Measurements from ENCODE around the gene SLC51B. TPM values are rescaled to one million over a fixed set of nuclear protein-coding genes. Genes with fewer than 3 reads are reported as not detected.

The SLC51B gene
- total RNA-seq, 1 donor from 2014 or later, result not detected

- H3K4me3 Mint-ChIP-seq (ENCODE audit: unreplicated experiment), result no peak overlapping the region
- H3K36me3 Mint-ChIP-seq (ENCODE audit: unreplicated experiment), result no peaks in the 10 kb centered on the region
- TF ChIP-seq, protein P1, sequence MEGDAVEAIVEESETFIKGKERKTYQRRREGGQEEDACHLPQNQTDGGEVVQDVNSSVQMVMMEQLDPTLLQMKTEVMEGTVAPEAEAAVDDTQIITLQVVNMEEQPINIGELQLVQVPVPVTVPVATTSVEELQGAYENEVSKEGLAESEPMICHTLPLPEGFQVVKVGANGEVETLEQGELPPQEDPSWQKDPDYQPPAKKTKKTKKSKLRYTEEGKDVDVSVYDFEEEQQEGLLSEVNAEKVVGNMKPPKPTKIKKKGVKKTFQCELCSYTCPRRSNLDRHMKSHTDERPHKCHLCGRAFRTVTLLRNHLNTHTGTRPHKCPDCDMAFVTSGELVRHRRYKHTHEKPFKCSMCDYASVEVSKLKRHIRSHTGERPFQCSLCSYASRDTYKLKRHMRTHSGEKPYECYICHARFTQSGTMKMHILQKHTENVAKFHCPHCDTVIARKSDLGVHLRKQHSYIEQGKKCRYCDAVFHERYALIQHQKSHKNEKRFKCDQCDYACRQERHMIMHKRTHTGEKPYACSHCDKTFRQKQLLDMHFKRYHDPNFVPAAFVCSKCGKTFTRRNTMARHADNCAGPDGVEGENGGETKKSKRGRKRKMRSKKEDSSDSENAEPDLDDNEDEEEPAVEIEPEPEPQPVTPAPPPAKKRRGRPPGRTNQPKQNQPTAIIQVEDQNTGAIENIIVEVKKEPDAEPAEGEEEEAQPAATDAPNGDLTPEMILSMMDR (IDR thresholded peaks at IDR 0.05; ENCODE audit: partially characterized antibody, unreplicated experiment), result peak; percentile 22
- peak; percentile 73 for DNase-seq
- peaks cover 7% of the 10 kb centered on the region for H3K27me3 Mint-ChIP-seq (ENCODE audit: unreplicated experiment)
- H3K27ac Mint-ChIP-seq (ENCODE audit: unreplicated experiment), result no peak overlapping the region
- H3K4me1 Mint-ChIP-seq (ENCODE audit: low read depth, unreplicated experiment), result peaks cover 16% of the 10 kb centered on the region
- H3K9me3 Mint-ChIP-seq (ENCODE audit: unreplicated experiment), result no peaks in the 10 kb centered on the region
These were observed 32.8 kb downstream of the SLC51B start for GRCh38 chr15:65077981-65078352.

DNA sequence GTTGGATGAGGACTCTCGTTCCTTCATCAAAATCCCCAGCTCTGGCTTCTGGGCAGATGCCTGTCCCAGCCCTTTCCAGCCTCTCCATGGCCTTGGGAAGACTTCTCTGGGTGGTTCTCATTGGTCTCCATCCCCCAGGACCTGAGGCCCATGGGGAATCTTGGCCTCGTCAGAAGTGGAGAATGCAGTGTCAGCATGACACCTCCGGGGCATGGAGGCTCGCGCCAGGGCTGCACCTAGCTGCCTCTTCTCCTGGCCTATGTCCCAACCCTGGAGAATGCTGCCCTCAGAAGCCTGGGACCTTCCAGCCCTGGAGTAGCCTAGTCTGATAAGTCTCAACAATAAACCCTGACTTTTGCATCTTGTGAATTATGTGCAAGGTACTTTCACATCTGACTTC, 34.4 kb downstream of the SLC51B start:
- Mint-ChIP-seq H3K4me1 (ENCODE audit: low read depth, unreplicated experiment) (peaks cover 27% of the 10 kb centered on the region), H3K4me3 (ENCODE audit: unreplicated experiment) (no peak overlapping the region), H3K36me3 (ENCODE audit: unreplicated experiment) (no peaks in the 10 kb centered on the region), H3K27ac (ENCODE audit: unreplicated experiment) (no peak overlapping the region), H3K27me3 (ENCODE audit: unreplicated experiment) (peaks cover 12% of the 10 kb centered on the region), H3K9me3 (ENCODE audit: unreplicated experiment) (peaks cover 3% of the 10 kb centered on the region)
- no peak for DNase-seq
- TF ChIP-seq, protein P1 (IDR thresholded peaks at IDR 0.05; ENCODE audit: partially characterized antibody, unreplicated experiment), result no peak

DNA sequence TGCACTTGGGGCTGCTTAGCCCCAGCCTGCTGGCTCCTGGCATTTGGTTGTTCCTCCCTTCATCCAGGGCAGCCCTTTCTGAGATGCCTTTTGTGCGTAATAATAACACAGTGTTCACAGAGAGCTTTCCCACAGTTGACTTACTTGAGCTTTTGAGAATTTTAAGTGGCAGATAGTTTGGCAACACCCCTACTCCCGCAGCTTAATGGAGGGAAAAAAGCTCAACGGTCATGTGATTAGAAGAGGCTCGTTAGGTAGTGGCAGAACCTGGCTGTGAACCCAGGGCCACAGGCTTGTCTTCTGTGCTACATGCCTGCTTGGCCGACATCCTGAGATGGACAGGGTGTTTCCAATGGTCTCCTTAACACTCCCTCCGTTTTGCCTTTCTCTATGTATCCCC, 36.1 kb downstream of the SLC51B start:
- TF ChIP-seq, protein P1 (IDR thresholded peaks at IDR 0.05; ENCODE audit: partially characterized antibody, unreplicated experiment), result no peak
- Mint-ChIP-seq H3K27ac (ENCODE audit: unreplicated experiment) (no peak overlapping the region), H3K4me3 (ENCODE audit: unreplicated experiment) (no peak overlapping the region), H3K27me3 (ENCODE audit: unreplicated experiment) (peaks cover 12% of the 10 kb centered on the region), H3K4me1 (ENCODE audit: low read depth, unreplicated experiment) (peaks cover 36% of the 10 kb centered on the region), H3K9me3 (ENCODE audit: unreplicated experiment) (peaks cover 4% of the 10 kb centered on the region), H3K36me3 (ENCODE audit: unreplicated experiment) (no peaks in the 10 kb centered on the region)
- DNase-seq, result no peak

DNA sequence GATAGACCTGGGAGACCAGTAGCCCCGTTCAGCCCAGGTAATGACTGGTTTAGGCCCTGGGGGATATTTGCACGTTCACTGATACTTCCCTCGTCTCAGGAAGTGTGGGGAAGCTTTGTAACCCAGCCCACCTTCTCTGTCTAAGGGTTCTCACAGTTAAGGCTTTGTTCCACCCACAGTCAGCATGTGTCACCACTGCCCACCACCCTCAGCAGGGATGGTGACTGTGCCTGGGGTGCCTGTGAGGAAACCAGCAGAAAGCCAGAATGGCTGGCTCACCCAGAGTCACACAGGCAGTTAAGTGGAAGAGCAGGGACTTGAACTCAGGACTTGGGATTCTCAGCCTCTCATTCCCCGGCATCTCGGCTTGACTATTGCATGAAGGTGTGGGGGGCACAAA, 36.6 kb downstream of the SLC51B start:
- H3K27ac Mint-ChIP-seq (ENCODE audit: unreplicated experiment), result no peak overlapping the region
- peaks cover 12% of the 10 kb centered on the region for H3K27me3 Mint-ChIP-seq (ENCODE audit: unreplicated experiment)
- H3K4me1 Mint-ChIP-seq (ENCODE audit: low read depth, unreplicated experiment), result peaks cover 34% of the 10 kb centered on the region
- no peak overlapping the region for H3K4me3 Mint-ChIP-seq (ENCODE audit: unreplicated experiment)
- no peaks in the 10 kb centered on the region for H3K36me3 Mint-ChIP-seq (ENCODE audit: unreplicated experiment)
- H3K9me3 Mint-ChIP-seq (ENCODE audit: unreplicated experiment), result peaks cover 4% of the 10 kb centered on the region
- DNase-seq, result no peak
- TF ChIP-seq, protein P1 (IDR thresholded peaks at IDR 0.05; ENCODE audit: partially characterized antibody, unreplicated experiment), result no peak

- DNase-seq, result peak; percentile 15
- H3K36me3 Mint-ChIP-seq (ENCODE audit: unreplicated experiment), result no peaks in the 10 kb centered on the region
- H3K9me3 Mint-ChIP-seq (ENCODE audit: unreplicated experiment), result peaks cover 4% of the 10 kb centered on the region
- H3K4me1 Mint-ChIP-seq (ENCODE audit: low read depth, unreplicated experiment), result peaks cover 35% of the 10 kb centered on the region
- H3K27me3 Mint-ChIP-seq (ENCODE audit: unreplicated experiment), result peaks cover 12% of the 10 kb centered on the region
- TF ChIP-seq, protein P1 (IDR thresholded peaks at IDR 0.05; ENCODE audit: partially characterized antibody, unreplicated experiment), result no peak
- peak overlapping the region; percentile 57 for H3K4me3 Mint-ChIP-seq (ENCODE audit: unreplicated experiment)
- H3K27ac Mint-ChIP-seq (ENCODE audit: unreplicated experiment), result peak overlapping the region; percentile 59
These were observed 37.2 kb downstream of the SLC51B start for GRCh38 chr15:65082303-65082953.
